NOMO-1 treated with dmso at 0.1 percent for 144 hours (cell line): Measurements from ENCODE around the gene HSPA12A.

Experiments
- DNase-seq: peaks from one replicate; lab custom pipeline; 2025; ENCODE audit not compliant: unreplicated experiment; lab: John Stamatoyannopoulos, UW

HSPA12A gene

DNA sequence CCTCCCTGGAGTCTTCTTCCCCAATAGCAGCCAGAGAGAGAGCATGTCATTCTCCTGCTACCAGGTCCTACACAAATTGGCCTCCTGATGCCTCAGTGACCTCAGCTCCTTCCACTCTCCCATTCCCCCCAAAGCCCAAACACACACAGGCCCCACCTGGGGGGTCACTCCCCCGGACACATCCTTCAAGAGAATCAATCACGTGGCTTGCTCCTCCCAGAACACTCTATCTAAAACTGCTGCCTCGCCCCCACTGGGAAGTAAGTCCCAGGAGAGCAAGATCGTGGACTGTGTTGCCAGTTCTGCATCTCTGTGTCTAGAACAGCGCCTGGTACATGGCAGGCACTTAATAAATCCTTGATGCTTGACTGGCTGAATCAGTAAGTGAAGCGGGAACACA, 2.5 kb upstream of the HSPA12A start:
- no peak for DNase-seq

DNA sequence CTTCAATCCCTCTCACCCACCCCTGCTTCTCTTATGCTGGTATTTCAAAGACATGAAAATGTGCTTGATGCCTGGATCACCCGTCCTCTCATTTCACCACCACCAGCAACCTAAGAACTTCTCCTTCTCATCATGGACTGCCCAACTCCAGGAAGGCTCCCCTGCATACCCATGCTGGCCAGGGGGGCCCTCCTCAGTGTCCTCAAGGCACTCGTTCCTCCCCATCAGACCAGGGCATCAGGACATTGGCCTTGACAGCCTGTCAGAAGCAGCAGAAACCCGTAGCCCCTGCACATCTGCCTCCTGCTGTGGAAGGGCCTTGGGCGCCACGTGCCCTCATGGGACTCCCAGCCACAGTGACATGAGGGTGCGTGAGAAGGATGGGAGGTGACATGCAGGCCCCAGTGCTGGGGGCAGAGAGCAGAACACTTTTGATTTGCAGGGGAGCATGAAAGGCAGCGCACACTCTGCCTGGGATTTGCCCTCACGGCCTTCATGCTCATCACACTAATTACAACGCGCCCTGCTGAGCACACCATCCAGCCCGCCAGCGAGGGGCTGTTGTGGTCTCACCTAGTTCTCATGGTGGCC, 1.9 kb upstream of the HSPA12A start:
- no peak for DNase-seq

DNA sequence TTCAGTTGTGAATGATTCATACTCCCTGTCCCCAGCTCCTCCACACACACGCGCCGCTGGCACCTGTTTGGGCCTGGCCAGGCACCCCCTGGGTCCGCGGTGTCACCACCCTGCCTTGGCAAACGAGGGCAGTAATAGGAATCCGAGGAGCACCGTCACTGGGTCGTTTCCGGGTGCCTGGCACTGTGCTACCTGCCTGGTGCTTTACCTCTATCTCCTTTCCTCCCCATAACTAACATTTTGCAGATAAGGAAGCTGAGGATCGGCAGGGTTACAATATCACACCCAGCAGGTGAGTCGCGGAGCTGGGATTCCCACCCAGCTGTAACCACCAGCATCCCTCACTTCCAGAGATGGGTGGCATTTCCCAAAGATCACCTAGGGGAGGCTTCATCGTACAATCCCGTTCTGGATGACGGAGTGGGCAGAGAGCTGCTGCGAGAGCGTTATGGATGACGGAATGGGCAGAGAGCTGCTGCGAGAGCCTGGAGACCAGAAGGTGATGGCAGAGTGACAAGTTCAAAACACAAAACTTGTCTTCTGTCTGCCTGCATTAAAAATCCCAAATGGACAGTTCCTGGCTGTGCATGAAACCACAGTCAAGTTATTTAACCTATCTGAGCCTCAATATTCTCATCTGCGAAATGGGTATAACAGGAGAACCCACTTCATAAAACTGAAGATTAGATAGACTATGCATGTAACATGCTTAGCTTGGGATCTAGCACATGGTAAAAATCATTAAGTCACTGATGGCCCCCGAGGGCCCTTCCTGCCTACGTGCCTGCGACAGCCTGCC, 1.1 kb upstream of the HSPA12A start:
- DNase-seq = no peak

DNA sequence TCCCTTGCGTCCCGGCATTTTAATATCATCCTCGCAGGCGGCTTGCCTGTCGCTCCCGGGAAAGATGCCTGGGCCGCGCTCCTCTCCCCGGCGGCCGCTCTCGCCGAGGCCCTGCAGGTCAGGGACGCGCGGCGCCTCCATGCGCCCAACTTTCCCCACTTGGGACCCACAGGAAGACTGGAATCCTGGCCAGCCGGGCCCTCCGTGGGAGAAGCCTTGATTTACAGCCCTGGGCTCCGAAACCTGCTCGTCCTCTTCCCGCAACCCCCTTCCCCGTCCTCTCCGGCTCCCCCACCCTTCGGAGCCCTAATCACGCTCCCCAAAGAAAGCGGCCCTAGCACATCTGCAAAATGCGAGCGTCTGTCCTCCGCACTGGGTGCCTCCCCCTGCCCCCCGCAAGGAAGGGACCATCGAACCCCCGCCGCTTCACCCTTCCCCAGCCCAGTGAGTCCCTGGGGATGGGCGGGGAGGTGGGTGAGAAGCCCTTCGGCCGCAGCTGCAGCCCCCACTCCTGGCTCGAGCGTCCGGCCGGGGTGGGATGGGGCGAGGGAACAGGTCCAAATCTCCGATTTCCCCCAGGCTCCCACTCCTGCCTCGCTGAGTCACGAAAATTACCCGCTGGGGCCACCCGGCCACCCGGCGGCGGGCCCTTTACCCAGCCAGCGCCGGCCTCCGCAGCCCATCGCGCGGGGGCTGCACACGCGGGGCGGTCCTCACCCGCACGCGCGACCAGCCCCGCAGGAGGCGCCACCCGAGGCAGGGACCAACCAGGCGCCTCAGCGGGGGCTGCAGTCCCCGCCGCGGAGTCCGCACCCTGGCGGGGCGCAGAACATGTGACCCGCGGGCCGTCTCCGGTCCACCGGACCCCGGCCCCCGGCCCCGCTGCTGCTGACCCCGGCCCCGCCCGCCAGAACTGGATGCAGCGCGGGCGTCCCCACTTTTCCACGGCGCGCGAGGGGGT, 695 bp downstream of the HSPA12A start:
- DNase-seq = no peak

DNA sequence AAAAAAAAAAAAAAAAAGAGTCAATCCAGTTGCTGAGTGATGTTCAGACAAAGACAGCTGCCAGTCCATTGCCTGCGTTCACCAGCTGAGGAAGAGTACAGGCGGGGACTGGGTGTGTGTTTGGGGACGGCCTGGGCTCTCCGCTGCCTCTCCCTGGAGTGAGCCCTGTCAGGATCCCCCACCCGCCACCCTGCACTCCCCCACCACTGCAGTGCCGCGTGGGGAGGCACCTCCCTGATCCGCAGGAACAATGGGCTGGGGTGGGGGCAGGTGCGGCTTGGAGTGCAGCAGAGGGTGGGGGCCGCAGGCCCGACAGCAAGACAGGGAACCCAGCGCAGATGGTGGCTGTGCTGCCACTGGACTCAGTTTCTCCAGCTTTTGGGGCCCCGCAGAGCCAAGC, 1.4 kb downstream of the HSPA12A start:
- no peak for DNase-seq

DNA sequence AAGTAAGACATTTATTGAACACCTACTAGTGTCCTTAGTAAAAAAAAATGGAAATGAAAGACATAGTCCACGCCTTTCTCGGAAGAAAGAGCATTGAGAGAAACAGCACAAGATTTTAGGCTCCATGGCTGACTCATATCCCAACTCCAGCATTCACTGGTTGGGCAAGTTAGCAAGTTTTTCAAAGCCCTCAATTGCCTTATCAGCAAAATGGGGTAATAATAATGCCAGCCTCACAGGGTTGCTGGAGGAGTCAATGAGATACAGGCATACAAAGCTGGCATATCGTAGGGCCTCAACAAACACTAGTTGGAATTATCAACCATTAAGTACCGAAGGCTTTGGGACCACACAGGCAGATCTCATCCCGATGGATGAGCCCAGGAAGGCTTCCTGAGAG, 4.0 kb downstream of the HSPA12A start:
- no peak for DNase-seq

DNA sequence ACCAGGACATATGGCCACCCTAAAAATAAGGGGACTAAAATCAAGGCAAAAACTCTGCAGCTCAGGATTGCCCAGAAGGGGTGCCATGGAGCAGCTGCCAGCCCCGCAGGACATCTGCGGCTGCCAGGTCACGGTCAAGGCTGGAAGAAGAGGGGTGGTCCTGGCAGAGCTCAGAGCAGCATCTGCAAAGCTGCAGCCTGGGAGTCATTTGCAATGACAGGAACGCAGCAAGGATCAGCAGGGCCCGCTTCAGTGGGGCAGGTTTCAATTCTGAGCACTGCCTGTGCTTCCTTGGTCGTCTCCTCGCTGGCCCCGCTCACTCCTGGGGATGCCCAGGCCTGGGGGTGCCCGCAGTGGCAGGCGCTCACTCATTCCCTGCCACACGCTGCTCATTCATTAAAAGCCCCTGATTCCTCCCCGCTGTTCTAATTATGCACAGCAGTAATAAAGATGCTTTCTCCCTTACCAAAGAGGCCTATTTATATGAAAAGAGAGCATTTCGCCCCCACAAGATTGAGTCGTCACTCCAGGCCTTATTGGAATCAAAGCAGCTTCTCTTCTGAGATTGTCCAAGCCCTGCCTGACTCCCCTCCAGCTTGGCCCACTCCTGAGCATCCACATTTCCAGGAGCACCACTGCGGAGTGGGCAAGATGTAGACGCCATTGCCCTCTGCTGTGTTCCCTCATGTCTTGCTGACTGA, 4.6 kb downstream of the HSPA12A start:
- no peak for DNase-seq

DNA sequence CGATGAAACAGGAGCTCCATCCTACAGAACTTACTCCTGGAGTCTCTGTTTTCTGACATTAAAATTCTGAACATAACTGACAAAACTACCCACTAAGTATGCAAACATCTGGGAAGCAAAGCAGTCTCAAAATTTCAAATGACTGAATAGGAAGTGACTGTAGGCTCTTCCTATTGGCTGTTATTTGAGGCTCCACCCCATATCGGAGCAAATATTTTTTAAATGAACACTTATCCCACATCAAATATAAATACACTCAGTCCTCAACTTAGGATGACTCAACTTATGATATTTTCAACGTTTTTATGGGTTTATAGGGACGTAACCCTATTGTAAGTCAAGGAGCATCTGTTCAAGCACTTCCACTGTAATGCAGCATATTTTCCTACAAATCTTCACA, 8.8 kb downstream of the HSPA12A start:
- no peak for DNase-seq

DNA sequence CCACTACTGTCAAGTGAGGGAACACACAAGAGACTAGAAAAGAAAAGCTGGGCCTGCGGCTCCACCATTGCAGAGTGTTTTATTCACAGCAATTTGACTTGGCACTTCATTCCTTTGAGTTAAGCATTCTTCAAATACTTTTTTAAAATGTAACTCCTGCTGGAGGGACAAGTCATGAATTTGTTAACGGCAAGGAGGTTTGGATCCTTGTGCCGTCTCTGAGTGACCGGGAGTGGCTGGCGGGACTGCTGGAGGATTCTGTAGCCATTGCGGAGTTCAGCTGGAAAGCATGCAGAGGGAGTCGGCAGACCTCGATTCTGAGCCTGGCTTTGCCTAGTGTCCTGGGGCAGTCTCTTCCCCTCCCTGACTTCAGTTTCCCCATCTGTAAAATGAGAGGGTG, 9.8 kb downstream of the HSPA12A start:
- no peak for DNase-seq

DNA sequence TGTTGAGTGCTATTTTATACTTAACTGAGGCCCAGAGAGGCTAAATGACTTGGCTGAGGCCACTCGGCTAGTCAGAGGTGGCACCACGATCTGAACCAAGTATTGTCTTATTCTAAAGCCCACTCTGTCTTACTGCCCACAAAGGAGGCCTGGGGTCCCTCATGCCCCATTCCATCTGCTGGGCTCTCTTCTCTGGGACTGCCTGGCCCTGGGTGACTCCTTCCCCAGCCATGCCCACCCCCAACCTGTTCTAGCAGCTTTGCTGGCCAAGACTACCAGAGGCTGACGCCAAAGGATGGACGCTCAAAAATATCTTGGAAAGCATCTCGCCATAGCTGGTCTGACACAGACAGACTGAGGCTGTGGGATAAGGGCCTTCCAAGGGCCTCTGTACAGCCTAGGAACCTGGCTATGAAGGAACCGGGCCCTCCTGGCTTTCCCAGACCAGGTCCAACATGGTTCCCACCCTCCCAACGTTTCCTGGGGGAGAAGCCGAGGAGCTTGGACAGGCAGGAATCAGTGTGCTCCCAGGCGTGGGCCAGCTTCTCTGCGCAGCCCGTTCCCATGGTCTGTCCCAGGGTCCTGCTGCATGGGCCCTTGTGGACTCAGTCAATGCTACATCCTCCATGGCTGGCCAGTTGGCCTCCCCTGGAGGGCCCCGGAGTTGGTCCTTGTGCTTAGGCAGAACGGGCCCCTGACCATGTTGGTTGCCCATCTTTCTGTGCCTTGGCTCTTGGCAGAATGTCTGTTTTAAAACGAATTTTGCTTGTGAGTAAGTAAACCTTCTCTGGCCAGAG, 11.7 kb downstream of the HSPA12A start:
- no peak for DNase-seq

DNA sequence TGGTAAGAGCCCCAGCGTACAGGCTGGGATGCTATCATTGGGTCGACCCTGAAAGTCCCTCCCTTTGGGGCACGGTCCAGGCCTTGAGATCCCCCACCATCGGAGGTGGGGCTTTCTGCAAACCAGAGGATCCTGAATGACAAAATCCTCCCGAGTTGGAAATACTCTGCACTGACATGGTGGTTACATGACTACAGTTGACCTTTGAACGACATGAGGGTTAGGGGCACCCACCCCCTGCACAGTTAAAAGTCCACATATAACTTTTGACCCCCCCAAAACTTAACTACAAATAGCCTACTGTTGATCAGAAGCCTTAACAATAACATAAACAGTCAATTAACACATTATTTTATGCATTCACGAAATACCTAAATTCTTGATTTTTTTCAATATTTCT, 13.1 kb downstream of the HSPA12A start:
- no peak for DNase-seq

DNA sequence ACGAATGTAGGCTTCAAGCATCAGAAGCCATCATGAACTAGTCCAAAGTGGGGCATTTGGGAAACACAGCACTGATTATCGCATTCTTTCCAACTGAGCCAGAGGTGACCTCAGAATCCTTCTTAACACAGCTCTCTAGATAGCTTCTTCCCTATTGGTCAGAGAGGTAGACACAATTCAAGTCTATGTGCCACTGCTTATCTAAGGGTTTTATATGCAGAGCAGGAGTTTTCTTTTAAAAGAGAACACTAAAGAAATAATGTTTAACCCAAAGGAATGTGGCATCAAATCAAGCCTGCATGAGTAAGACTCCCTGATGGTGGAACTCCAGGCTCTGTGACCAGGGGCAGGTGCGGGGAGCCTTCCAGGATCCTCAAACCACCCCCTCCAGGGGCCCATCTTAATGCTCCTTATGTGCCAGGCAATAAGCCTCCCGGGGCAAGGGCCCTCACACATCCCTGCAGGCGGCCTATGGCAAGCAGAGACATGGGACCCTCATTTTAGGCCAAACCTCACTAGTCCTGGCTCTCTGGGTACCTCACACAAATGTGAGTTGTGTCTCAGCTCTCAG, 13.8 kb downstream of the HSPA12A start:
- no peak for DNase-seq

DNA sequence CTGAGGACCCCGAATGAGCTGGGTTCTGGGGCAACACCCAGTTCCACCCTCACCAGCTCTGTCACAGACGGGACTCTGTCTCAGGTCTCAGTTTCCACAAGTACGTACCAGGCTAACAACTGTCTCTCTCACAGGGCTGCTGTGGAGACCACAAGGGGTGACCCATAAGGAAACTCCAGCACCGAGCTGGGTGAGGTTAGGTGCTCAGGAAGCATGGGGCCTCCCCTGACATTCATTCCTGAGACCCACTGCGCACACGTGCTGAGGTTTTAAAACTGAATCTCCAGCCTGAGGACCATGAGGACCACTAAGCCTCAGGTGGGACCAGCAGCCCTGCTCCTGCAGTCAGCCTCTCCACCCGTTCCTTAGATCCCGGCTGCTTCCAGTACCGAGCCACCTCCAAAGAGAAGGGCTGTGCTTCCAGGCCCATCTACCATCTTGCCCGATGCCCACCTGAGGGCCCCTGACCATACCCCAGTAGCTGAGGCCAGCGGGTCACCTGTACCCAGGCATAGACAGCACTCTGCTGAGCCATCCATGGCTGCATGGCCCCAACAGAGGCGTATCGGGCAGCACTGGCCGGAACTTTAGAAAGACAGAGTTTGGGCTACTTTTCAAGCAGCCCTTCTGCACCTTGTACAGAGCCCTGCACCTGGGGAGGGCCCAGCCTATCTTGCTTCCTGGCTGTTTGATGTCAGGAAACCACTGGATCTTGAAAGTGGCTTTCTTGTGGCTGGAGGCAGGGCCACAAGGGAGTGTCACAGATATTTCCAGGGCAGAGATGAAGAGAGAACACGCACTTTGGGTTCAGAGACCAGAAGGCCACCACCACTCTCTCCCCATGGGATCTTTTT, 18.7 kb downstream of the HSPA12A start:
- no peak for DNase-seq

DNA sequence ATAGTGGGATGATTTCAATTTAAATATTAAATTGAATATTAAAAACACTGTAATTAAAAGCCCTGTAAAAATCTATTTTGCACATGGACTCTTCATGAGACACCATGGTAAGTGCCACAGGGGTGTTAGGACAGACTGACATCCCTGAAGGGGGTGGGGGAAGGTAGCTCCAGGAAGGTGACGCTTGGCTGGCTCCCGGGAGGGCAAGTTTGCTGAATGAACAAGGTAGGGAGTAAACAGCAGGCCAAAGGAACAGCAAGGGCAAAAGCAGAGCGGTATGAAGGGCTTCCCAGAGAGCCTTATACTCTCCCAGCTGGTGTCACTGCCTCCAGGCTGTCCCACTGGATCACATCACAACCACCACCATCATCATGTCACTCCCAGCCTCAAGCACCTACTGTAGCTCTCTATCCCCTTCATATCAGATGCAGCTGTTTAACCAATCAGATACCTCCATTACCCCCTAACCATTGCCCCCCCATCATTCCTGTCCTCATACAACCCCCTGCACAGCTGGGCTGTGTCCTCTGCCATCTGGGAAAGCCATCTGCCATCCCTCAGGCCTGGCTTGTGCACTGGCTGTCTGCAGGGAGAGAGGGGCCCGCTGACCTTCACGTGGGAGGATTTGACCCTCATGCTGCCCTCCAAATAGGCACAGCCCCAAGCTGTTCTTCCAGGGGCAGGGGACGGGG, 19.5 kb downstream of the HSPA12A start:
- no peak for DNase-seq

DNA sequence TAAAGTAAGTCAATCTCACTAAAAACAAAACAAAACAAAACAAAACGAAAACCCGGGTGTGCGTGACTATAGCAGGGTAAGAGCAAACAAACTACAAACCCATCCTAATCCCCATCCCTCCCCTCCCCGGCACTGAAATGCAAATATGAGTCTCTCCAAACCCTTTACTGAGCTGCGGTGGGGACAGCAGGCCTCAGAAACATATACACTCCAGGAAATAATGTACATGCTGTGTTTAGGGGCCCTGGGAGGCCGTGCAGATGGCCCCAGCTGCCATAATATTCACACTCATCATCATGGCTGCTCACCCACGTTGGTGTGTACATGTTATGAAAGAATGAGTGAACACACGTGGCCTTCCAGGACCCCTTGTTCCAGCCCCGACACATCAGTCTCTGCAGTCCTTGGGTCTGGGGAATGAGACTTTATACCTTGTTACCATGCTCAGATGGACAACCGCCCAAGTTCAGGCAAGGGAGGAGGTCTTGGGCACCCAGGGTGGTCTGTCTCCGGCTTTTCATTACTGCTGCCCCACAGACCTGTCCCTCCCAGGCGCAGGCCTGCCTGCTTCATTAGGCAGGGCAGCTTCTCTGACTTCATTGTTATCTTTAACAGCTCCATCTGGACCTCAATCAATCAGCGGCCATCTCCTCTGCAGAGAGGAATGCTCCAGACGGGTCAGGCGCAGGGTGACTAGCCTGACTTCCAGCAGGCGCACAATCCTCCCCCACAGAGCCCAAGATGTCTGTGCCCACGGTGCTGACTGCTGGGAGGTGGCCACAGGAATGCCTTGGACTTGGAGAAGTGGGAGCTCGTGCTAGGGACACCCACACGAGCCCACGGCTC, 20.6 kb downstream of the HSPA12A start:
- no peak for DNase-seq

DNA sequence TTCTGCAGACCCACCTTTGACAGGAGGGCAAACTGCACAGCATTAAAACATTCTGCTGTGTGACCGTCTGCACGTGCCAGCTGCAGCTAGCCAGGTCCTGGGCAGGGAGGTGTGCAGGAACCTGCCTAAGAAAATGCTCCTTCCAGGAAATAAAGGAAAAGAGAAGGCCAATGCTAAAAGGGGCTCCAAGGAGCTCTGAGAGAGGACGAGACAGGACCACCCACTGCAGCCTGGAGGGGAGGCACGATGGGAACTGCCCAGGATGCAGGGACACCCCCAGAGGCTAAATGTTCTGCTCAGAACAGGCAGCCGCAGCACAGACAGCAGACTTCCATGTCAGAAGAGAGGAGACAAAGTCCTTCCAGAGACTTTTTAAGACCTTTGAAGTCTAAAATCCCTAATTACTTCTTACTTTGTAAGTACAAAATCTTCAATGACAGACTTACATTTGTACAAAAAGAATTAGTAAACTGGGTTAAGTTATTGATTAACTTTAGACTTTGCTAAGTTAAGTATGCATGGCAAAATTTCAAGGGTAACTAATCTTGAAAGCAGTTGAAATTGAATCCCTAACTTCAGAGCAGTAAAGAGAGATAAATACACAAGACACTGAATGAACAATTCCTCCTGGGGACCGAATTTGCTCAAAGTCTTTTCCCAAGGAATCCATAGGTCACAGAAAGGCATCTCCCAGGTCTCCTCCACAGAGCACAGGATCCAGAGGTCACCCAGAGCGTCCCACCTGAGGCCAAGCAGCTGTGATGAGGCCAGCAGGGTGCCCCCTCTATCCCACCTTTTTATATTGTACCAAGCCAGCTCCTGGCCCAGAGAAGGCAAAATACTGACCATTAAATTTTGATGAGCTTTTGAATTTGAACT, 21.5 kb downstream of the HSPA12A start:
- no peak for DNase-seq

DNA sequence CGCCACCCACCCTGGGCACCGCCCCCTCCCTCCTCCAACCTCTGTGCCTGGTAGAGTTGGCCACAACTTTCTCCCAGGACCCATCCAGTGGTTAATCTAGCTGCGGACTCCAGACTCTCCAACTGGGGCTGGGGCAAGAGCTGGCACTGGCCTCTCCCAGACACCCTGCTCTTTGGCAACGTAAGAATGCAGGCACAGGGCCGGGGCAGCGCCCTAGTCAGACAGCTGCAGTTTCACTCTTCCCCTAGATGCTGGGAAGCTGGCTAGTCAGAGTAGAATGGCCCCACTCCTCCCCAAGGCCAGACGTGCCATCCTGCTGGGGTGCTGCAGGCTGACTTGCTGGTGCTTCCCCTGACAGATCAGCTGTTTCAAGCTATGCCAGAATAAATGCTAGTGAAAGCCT, 22.1 kb downstream of the HSPA12A start:
- DNase-seq = no peak
